SW480 (cell line): ENCODE results near the gene KRTAP25-1.

Experiments used
- DNase-seq: peaks from one replicate; pipeline ENCODE4 v3.0.0-alpha.2; 2016; ENCODE audit warnings: low spot score

KRTAP25-1 gene

DNA sequence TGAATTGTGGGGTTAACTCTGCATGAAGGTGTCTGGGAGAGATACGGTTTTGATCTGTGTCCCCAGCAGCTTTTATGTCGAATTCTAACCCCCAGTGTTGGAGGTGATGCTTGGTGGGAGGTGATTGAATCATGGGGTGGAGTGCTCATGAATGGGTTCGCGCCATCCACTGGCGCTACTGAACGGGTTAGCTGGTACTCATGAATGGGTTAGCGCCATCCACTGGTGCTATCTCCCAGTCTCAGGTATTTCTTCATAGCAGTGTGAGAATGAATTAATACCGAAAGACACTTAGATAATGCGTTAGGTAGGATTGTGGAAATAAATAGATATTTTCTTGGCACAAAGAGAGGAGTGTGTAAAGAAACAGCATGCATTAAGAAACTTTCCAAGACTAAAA is 40.5 kb downstream of the KRTAP25-1 start:
- no peak for DNase-seq

DNA sequence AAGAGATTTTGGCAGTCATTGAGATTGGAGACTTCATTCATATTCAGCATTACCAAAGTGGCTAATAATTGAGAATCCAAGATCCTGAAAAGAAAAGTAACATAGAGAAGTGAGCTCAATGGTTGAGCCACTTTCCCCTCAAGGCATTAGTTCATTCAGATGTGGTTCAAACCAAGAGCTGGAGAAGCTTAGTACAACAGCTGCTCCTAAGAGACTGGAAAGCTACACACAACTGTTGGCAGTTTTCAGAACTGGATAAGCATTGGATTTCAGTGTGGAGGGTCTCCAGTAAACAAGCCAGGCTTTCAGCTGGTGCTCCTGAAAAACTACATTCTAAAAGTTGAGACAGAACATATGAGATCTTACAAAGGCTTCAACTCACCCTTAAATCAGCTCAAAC is 44.3 kb downstream of the KRTAP25-1 start:
- no peak for DNase-seq

DNA sequence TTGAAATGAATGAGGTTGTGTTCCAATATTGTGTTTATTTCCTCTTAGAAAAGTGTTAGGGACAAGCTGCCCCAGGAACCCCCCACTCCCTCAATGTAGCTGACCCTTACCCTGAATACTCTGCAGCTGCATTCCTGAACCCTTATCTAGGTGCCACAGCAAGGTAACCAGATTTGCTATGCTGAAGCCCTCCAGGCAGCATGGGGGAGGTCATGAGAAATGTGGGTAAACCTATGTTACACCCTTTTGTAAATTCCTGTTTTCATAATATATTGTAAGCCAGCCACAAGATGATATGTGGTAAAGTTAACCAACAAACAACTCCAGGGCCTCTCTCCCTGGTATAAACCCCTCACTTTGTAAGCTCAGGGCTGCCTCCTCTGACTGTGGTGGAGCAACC is 45.6 kb downstream of the KRTAP25-1 start:
- no peak for DNase-seq

DNA sequence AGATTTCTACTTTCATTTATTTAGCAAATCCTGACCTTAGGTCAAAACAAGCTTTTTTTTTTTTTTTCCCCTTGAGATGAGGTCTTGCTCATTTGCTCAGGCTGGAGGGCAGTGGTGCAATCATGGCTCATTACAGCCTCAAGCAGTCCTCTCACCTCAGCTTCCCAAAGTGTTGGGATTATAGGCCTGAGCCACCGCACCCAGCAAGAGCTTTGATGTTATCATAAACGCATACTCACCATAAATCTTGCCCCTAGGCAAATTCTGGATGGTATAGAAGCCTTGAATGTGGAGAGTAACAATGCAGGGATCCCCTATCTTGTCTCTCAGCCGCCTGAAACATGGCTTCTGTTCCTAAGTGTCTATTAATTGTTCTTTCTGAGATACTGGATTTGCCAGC is 48.7 kb downstream of the KRTAP25-1 start:
- no peak for DNase-seq
